NCI-H1417 (cell line): Measurements from ENCODE around the gene SLC39A11.

Experiments used
- DNase-seq, 3 experiments: peaks; one replicate each; lab custom pipeline; 2025; lab: John Stamatoyannopoulos, UW

SLC39A11 gene

GRCh38 chr17:72749119-72749572, 343.3 kb downstream of the SLC39A11 start:
- DNase-seq: no peak

- no peak for DNase-seq
Observed at GRCh38 chr17:72747501-72747900, 345.0 kb downstream of the SLC39A11 start.

GRCh38 chr17:72745241-72745640, 347.2 kb downstream of the SLC39A11 start:
- no peak for DNase-seq

- DNase-seq: no peak
Observed at GRCh38 chr17:72743037-72743467, 349.4 kb downstream of the SLC39A11 start.

- no peak for DNase-seq
Observed at GRCh38 chr17:72737151-72737690, 355.3 kb downstream of the SLC39A11 start.

GRCh38 chr17:72735592-72735991, 356.9 kb downstream of the SLC39A11 start:
- DNase-seq: no peak

GRCh38 chr17:72735048-72735447, 357.4 kb downstream of the SLC39A11 start:
- no peak for DNase-seq

GRCh38 chr17:72734613-72735012, 357.9 kb downstream of the SLC39A11 start:
- DNase-seq: no peak

GRCh38 chr17:72733619-72734282, 358.7 kb downstream of the SLC39A11 start:
- no peak for DNase-seq

GRCh38 chr17:72732893-72733618, 359.4 kb downstream of the SLC39A11 start:
- DNase-seq: no peak

- DNase-seq: no peak
Observed at GRCh38 chr17:72730077-72730476, 362.4 kb downstream of the SLC39A11 start.

GRCh38 chr17:72726936-72727335, 365.6 kb downstream of the SLC39A11 start:
- peak; percentile 12 to 64 (median 39) for DNase-seq

GRCh38 chr17:72725433-72726068, 366.9 kb downstream of the SLC39A11 start:
- DNase-seq: peak; percentile 38 to 75 (median 68)

- no peak for DNase-seq
Observed at GRCh38 chr17:72724267-72724666, 368.2 kb downstream of the SLC39A11 start.

GRCh38 chr17:72723711-72724110, 368.8 kb downstream of the SLC39A11 start:
- no peak for DNase-seq

- DNase-seq: no peak
Observed at GRCh38 chr17:72720494-72720825, 372.0 kb downstream of the SLC39A11 start.

- no peak for DNase-seq
Observed at GRCh38 chr17:72719578-72720493, 372.7 kb downstream of the SLC39A11 start.

- DNase-seq: no peak
Observed at GRCh38 chr17:72719206-72719577, 373.3 kb downstream of the SLC39A11 start.

GRCh38 chr17:72717676-72718075, 374.8 kb downstream of the SLC39A11 start:
- no peak for DNase-seq

- DNase-seq: no peak
Observed at GRCh38 chr17:72717276-72717675, 375.2 kb downstream of the SLC39A11 start.

- no peak for DNase-seq
Observed at GRCh38 chr17:72715906-72716572, 376.4 kb downstream of the SLC39A11 start.
